GM23248 (cell line): ENCODE data around the gene VAMP4. TPM values are rescaled to one million over a fixed set of nuclear protein-coding genes. Genes with fewer than 3 reads are reported as not detected.

ENCODE experiments used
- DNase-seq: peaks from one replicate; pipeline ENCODE4 v3.0.0-alpha.2; 2015
- H2AFZ ChIP-seq: fragments of 200-600 bp; sonication (generic); 2 replicates; pipeline ENCODE4 v1.6.1; 2016; ENCODE audit warnings: antibody characterized with exemption
- H3F3A ChIP-seq: fragments of 200-600 bp; sonication (generic); 2 replicates; pipeline ENCODE4 v1.6.1; 2016; ENCODE audit warnings: mild to moderate bottlenecking, antibody characterized with exemption, mixed run types; ENCODE audit not compliant: insufficient read depth
- H3K27ac ChIP-seq: fragments of 200-600 bp; sonication (generic); 2 replicates; pipeline ENCODE4 v1.5.1; 2016; ENCODE audit warnings: mild to moderate bottlenecking
- H3K27me3 ChIP-seq: fragments of 200-600 bp; sonication (generic); replicated peaks from 2 replicates; pipeline ENCODE4 v1.6.1; 2016; ENCODE audit warnings: mild to moderate bottlenecking; ENCODE audit not compliant: insufficient read depth
- H3K36me3 ChIP-seq: fragments of 200-600 bp; sonication (generic); 2 replicates; pipeline ENCODE4 v1.6.1; 2016; ENCODE audit warnings: low read depth, mild to moderate bottlenecking
- H3K4me1 ChIP-seq: fragments of 200-600 bp; sonication (generic); 2 replicates; pipeline ENCODE4 v1.6.1; 2016; ENCODE audit warnings: mild to moderate bottlenecking; ENCODE audit not compliant: insufficient read depth
- H3K4me2 ChIP-seq: fragments of 200-600 bp; sonication (generic); one replicate; pipeline ENCODE4 v1.6.1; 2016; ENCODE audit warnings: mild to moderate bottlenecking; ENCODE audit not compliant: unreplicated experiment
- H3K4me3 ChIP-seq: fragments of 200-600 bp; sonication (generic); 2 replicates; pipeline ENCODE4 v1.5.1; 2016; ENCODE audit warnings: mild to moderate bottlenecking
- H3K79me2 ChIP-seq: fragments of 200-600 bp; sonication (generic); 2 replicates; pipeline ENCODE4 v1.6.1; 2016; ENCODE audit warnings: mild to moderate bottlenecking; ENCODE audit not compliant: insufficient read depth
- H3K9ac ChIP-seq: fragments of 200-600 bp; sonication (generic); 2 replicates; pipeline ENCODE4 v1.6.1; 2016; ENCODE audit warnings: mild to moderate bottlenecking
- H3K9me2 ChIP-seq: fragments of 200-600 bp; sonication (generic); 2 replicates; pipeline ENCODE4 v1.6.1; 2016; ENCODE audit warnings: mixed run types, mild to moderate bottlenecking, moderate library complexity; ENCODE audit not compliant: insufficient read depth
- H3K9me3 ChIP-seq: fragments of 200-600 bp; sonication (generic); one replicate; pipeline ENCODE4 v1.6.1; 2017; ENCODE audit warnings: low read depth
- H4K20me1 ChIP-seq: fragments of 200-600 bp; sonication (generic); 2 replicates; pipeline ENCODE4 v1.6.0; 2016; ENCODE audit not compliant: insufficient read depth
- EZH2 ChIP-seq: fragments of 200-600 bp; sonication (generic); IDR thresholded peaks from 2 replicates; pipeline ENCODE4 v1.6.1; 2018; ENCODE audit warnings: antibody characterized with exemption, mild to moderate bottlenecking; ENCODE audit not compliant: insufficient read depth, poor library complexity, severe bottlenecking
- EZH2phosphoT487 ChIP-seq: fragments of 200-600 bp; sonication (generic); IDR thresholded peaks from 2 replicates; pipeline ENCODE4 v1.6.1; 2018; ENCODE audit warnings: antibody characterized with exemption, moderate library complexity, mild to moderate bottlenecking, low read depth; ENCODE audit not compliant: insufficient read depth
- WGBS, 2 experiments: methylation state at CpG; one replicate each; pipeline ENCODE4 v1.1.6; 2015 to 2017; ENCODE audit warnings: low lambda C conversion rate in 2 of 2, low coverage in 1 of 2; ENCODE audit errors: missing lambda C conversion rate in 2 of 2; 5-methylcytosine and 5-hydroxymethylcytosine counted together
- in situ Hi-C: fragments of 300-500 bp; cut with MboI; formaldehyde crosslinking; loops from 2 replicates; pipeline ENCODE4 v1.15.0; 2020
- polyA plus RNA-seq: library from polyadenylated mRNA; unstranded; fragments of >200 nt; fragmentation: Nextera tagmentation; extraction: Ambion mirVana; gene quantifications from 2 replicates; pipeline ENCODE4 v1.2.1, GENCODE V29; 2016
- total RNA-seq: library from RNA; depleted of rRNA; stranded (reverse); fragments of >200 nt; shearing (Covaris generic); gene quantifications from 2 replicates; pipeline ENCODE4 v1.2.3, GENCODE V29; 2014

The VAMP4 gene
- total and polyA plus RNA-seq, 2 experiments from 2014 or later = 7.3 to 21.2 TPM

GRCh38 chr1:171655746-171656116 is 86.1 kb downstream of the VAMP4 start:
- Histone ChIP-seq H3K79me2 (no peaks in the 10 kb centered on the region), H3K27ac (peak overlapping the region; percentile 43; the same call in 1 of the 2 replicates), H3F3A (peaks cover 21% of the 10 kb centered on the region; the same call in 1 of the 2 replicates), H3K9me3 (no peaks in the 10 kb centered on the region), H4K20me1 (no peaks in the 10 kb centered on the region), H3K36me3 (no peaks in the 10 kb centered on the region), H3K27me3 (no peaks in the 10 kb centered on the region), H3K9ac (no peak overlapping the region), H3K4me2 (no peak overlapping the region), H2AFZ (peak overlapping the region; percentile 86), H3K4me1 (peaks cover 18% of the 10 kb centered on the region), H3K9me2 (no peaks in the 10 kb centered on the region), H3K4me3 (no peak overlapping the region)
- in situ Hi-C loops = no loop called here
- WGBS, 2 experiments = 65% methylated on average over 6 of the region's 6 CpGs
- TF ChIP-seq EZH2phosphoT487 = no peak
- TF ChIP-seq EZH2 = no peak
- DNase-seq = no peak

GRCh38 chr1:171654942-171655745 is 86.7 kb downstream of the VAMP4 start:
- H3K27ac ChIP-seq = peak overlapping the region; percentile 43
- peak overlapping the region; percentile 86 for H2AFZ ChIP-seq
- H3K9me3 ChIP-seq = no peaks in the 10 kb centered on the region
- DNase-seq = peak; percentile 77
- H3K9me2 ChIP-seq = no peaks in the 10 kb centered on the region
- H3K36me3 ChIP-seq = no peaks in the 10 kb centered on the region
- TF ChIP-seq EZH2phosphoT487 (no peak), EZH2 (no peak)
- H3K9ac ChIP-seq = peak overlapping the region; percentile 32
- H3K4me2 ChIP-seq = peak overlapping the region; percentile 65
- peaks cover 18% of the 10 kb centered on the region for H3K4me1 ChIP-seq
- peaks cover 21% of the 10 kb centered on the region; the same call in 1 of the 2 replicates for H3F3A ChIP-seq
- 13 to 14% methylated on average over 24 of the region's 24 CpGs for WGBS, 2 experiments
- H3K79me2 ChIP-seq = no peaks in the 10 kb centered on the region
- H4K20me1 ChIP-seq = no peaks in the 10 kb centered on the region
- peak overlapping the region; percentile 27 for H3K4me3 ChIP-seq
- in situ Hi-C loops = no loop called here
- no peaks in the 10 kb centered on the region for H3K27me3 ChIP-seq

GRCh38 chr1:171654201-171654941 is 87.5 kb downstream of the VAMP4 start:
- Histone ChIP-seq H2AFZ (peak overlapping the region; percentile 86), H3K9me3 (no peaks in the 10 kb centered on the region), H3K79me2 (no peaks in the 10 kb centered on the region), H4K20me1 (no peaks in the 10 kb centered on the region), H3K4me1 (peaks cover 18% of the 10 kb centered on the region), H3K27me3 (no peaks in the 10 kb centered on the region), H3K27ac (peak overlapping the region; percentile 43), H3K9ac (peak overlapping the region; percentile 32), H3K4me2 (peak overlapping the region; percentile 65), H3K4me3 (peak overlapping the region; percentile 1; the same call in 1 of the 2 replicates), H3K9me2 (no peaks in the 10 kb centered on the region), H3K36me3 (no peaks in the 10 kb centered on the region), H3F3A (peaks cover 21% of the 10 kb centered on the region; the same call in 1 of the 2 replicates)
- peak; percentile 50 for DNase-seq
- TF ChIP-seq EZH2phosphoT487 = no peak
- in situ Hi-C loops = no loop called here
- 38 to 43% methylated on average over 8 of the region's 8 CpGs for WGBS, 2 experiments

- DNase-seq = peak; percentile 7
- in situ Hi-C loops = no loop called here
- H3K4me2 ChIP-seq = peak overlapping the region; percentile 65
- H2AFZ ChIP-seq = peak overlapping the region; percentile 86
- no peaks in the 10 kb centered on the region for H4K20me1 ChIP-seq
- TF ChIP-seq EZH2phosphoT487 (no peak), EZH2 (no peak)
- no peaks in the 10 kb centered on the region for H3K9me2 ChIP-seq
- H3F3A ChIP-seq = peaks cover 21% of the 10 kb centered on the region; the same call in 1 of the 2 replicates
- peaks cover 18% of the 10 kb centered on the region for H3K4me1 ChIP-seq
- H3K9ac ChIP-seq = no peak overlapping the region
- peak overlapping the region; percentile 43 for H3K27ac ChIP-seq
- no peaks in the 10 kb centered on the region for H3K9me3 ChIP-seq
- H3K4me3 ChIP-seq = no peak overlapping the region
- H3K79me2 ChIP-seq = no peaks in the 10 kb centered on the region
- WGBS, 2 experiments = 94 to 95% methylated on average over 1 of the region's 1 CpG
- H3K27me3 ChIP-seq = no peaks in the 10 kb centered on the region
- no peaks in the 10 kb centered on the region for H3K36me3 ChIP-seq
These were observed 88.1 kb downstream of the VAMP4 start for GRCh38 chr1:171653796-171654195.
